A549 (cell line): ENCODE data around the gene KRT79. TPM values are rescaled to one million over a fixed set of nuclear protein-coding genes. Genes with fewer than 3 reads are reported as not detected.

Experiments
- ATAC-seq, 2 experiments: fragments of 200-7000 bp in 1 of 2; fragments of >200 bp in 1 of 2; cut with Nextera tagmentation in 1 of 2; cut with Tn5 transposase in 1 of 2; 3 replicates each; pipeline versions ENCODE4 v1.8.0 to v1.9.1; 2018 to 2020; ENCODE audit warnings: mild to moderate bottlenecking in 1 of 2, moderate library complexity in 1 of 2
- CTCF ChIA-PET: fragments of 300-600 bp; sonication (Branson Sonifier 250); formaldehyde crosslinking; extraction: SDS; loops from one replicate; lab custom pipeline; 2021; ENCODE audit warnings: antibody characterized with exemption, inconsistent platforms; lab: Yijun Ruan, JAX
- POLR2A ChIA-PET: fragments of 350-600 bp; formaldehyde crosslinking; extraction: SDS; loops from one replicate; lab custom pipeline; 2021; ENCODE audit warnings: antibody characterized with exemption, inconsistent platforms; lab: Yijun Ruan, JAX
- DNase-seq, 2 experiments: peaks; one replicate each; pipeline versions ENCODE4 v3.0.0 to v3.0.0-alpha.2; 2011 to 2016; ENCODE audit warnings: low read depth in 1 of 2, low spot score in 1 of 2
- FAIRE-seq: peaks from 2 replicates; lab custom pipeline; 2011; peaks lifted over from hg19 to GRCh38; lab: Jason Lieb, UNC
- H3K27ac ChIP-seq, 2 experiments: fragments of >200 bp; sonication (Bioruptor Twin); formaldehyde crosslinking; 3 replicates each; pipeline ENCODE4 v1.5.1; 2016 to 2017
- H3K4me1 ChIP-seq: fragments of >200 bp; sonication (Bioruptor Twin); formaldehyde crosslinking; 3 replicates; pipeline ENCODE4 v1.6.1; 2016
- H3K4me2 ChIP-seq: fragments of >200 bp; sonication (Bioruptor Twin); formaldehyde crosslinking; 3 replicates; pipeline ENCODE4 v1.6.1; 2016
- H3K4me3 ChIP-seq: fragments of >200 bp; sonication (Bioruptor Twin); formaldehyde crosslinking; 3 replicates; pipeline ENCODE4 v1.5.1; 2016
- H3K9me3 ChIP-seq: fragments of >200 bp; sonication (Bioruptor Twin); formaldehyde crosslinking; 3 replicates; pipeline ENCODE4 v1.6.1; 2016
- CBX2 ChIP-seq: fragments of 200-600 bp; sonication (generic); IDR thresholded peaks from 2 replicates; pipeline ENCODE4 v1.6.1; 2016; ENCODE audit warnings: low read depth, mild to moderate bottlenecking, borderline replicate concordance
- CBX8 ChIP-seq: fragments of 200-600 bp; sonication (generic); IDR thresholded peaks from 2 replicates; pipeline ENCODE4 v1.6.1; 2016
- CEBPB ChIP-seq, 2 experiments: fragments of >200 bp in 1 of 2; sonication (Bioruptor Twin) in 1 of 2; formaldehyde crosslinking in 1 of 2; IDR thresholded peaks; 2 replicates each; pipeline ENCODE4 v1.6.1; 2012 to 2016
- EHMT2 ChIP-seq: fragments of 200-600 bp; sonication (generic); IDR thresholded peaks from 2 replicates; pipeline ENCODE4 v1.6.1; 2016; ENCODE audit warnings: antibody characterized with exemption, low read depth, mild to moderate bottlenecking, moderate library complexity
- ELK1 ChIP-seq: fragments of 150-350 bp; IDR thresholded peaks from 2 replicates; pipeline ENCODE4 v1.6.1; 2014; ENCODE audit warnings: low read depth, mild to moderate bottlenecking, low read length
- HEYL ChIP-seq: fragments of 250-450 bp; sonication (Bioruptor Pico); IDR thresholded peaks from 2 replicates; pipeline ENCODE4 v1.8.0; 2021; ENCODE audit warnings: mild to moderate bottlenecking, moderate library complexity
- HOXA7 ChIP-seq: fragments of 250-450 bp; sonication (Bioruptor Pico); IDR thresholded peaks from 2 replicates; pipeline ENCODE4 v1.5.0; 2020; ENCODE audit warnings: mild to moderate bottlenecking, moderate library complexity
- HOXB13 ChIP-seq: fragments of 250-450 bp; sonication (Bioruptor Pico); IDR thresholded peaks from 2 replicates; pipeline ENCODE4 v1.5.0; 2020; ENCODE audit warnings: low read depth, mild to moderate bottlenecking, moderate library complexity
- HOXB5 ChIP-seq: fragments of 250-450 bp; sonication (Bioruptor Pico); IDR thresholded peaks from 2 replicates; pipeline ENCODE4 v1.5.0; 2020; ENCODE audit warnings: mild to moderate bottlenecking, moderate library complexity
- JUNB ChIP-seq: fragments of >200 bp; sonication (Bioruptor Twin); formaldehyde crosslinking; IDR thresholded peaks from 2 replicates; pipeline ENCODE4 v1.6.1; 2016
- KDM1A ChIP-seq: fragments of 200-600 bp; sonication (generic); IDR thresholded peaks from 2 replicates; pipeline ENCODE4 v1.6.1; 2016; ENCODE audit warnings: low read depth, mild to moderate bottlenecking
- KDM5A ChIP-seq: fragments of 200-600 bp; sonication (generic); IDR thresholded peaks from 2 replicates; pipeline ENCODE4 v1.6.1; 2016; ENCODE audit warnings: antibody characterized with exemption, mild to moderate bottlenecking
- MAFK ChIP-seq: fragments of 450-650 bp; IDR thresholded peaks from 2 replicates; pipeline ENCODE4 v1.6.1; 2014; ENCODE audit not compliant: partially characterized antibody
- NPAS2 ChIP-seq: fragments of 250-450 bp; sonication (Bioruptor Pico); IDR thresholded peaks from 2 replicates; pipeline ENCODE4 v1.8.0; 2022; ENCODE audit warnings: mild to moderate bottlenecking, moderate library complexity, borderline replicate concordance
- PHF8 ChIP-seq: fragments of 200-600 bp; sonication (generic); IDR thresholded peaks from 2 replicates; pipeline ENCODE4 v1.6.1; 2016; ENCODE audit warnings: low read depth, mild to moderate bottlenecking, antibody characterized with exemption, moderate library complexity, borderline replicate concordance
- POLR2AphosphoS2 ChIP-seq: conservative IDR thresholded peaks from 2 replicates; pipeline ENCODE4 v1.6.1; 2012; ENCODE audit warnings: low read length, improper control_type of control experiment, inconsistent platforms
- RCOR1 ChIP-seq: fragments of 150-350 bp; IDR thresholded peaks from 2 replicates; pipeline ENCODE4 v1.6.1; 2014; ENCODE audit warnings: antibody characterized with exemption, low read length, low read depth
- RNF2 ChIP-seq: fragments of 200-600 bp; sonication (generic); IDR thresholded peaks from 2 replicates; pipeline ENCODE4 v1.6.1; 2016; ENCODE audit warnings: low read depth, mild to moderate bottlenecking, antibody characterized with exemption, moderate library complexity, borderline replicate concordance
- SMC3 ChIP-seq: fragments of >200 bp; sonication (Bioruptor Twin); formaldehyde crosslinking; IDR thresholded peaks from 3 replicates; pipeline ENCODE4 v1.6.1; 2018; ENCODE audit warnings: inconsistent platforms
- ZC3H11A ChIP-seq: fragments of 450-650 bp; IDR thresholded peaks from 2 replicates; pipeline ENCODE4 v1.6.1; 2014; ENCODE audit warnings: antibody characterized with exemption, mild to moderate bottlenecking
- ZNF302 ChIP-seq: fragments of 250-450 bp; sonication (Bioruptor Pico); IDR thresholded peaks from 2 replicates; pipeline ENCODE4 v1.9.0; 2021; ENCODE audit warnings: inconsistent platforms, mild to moderate bottlenecking, moderate library complexity
- WGBS: methylation state at CpG from one replicate; pipeline ENCODE4 v1.1.6; 2017; ENCODE audit errors: missing lambda C conversion rate; 5-methylcytosine and 5-hydroxymethylcytosine counted together
- polyA plus RNA-seq, 4 experiments: library from polyadenylated mRNA; depleted of rRNA in 3 of 4; stranded (reverse); fragments of >200 nt; fragmentation: RNase III in 1 of 4; extraction: RNeasy Plus Mini Kit Qiagen cat#74134 plus additional on column Dnase treatment in 1 of 4; gene quantifications; 2 replicates in 3 of 4; 3 replicates in 1 of 4; pipeline ENCODE4 v1.2.3, GENCODE V29; 2011 to 2017
- TF ChIP-seq, protein P1 (sequence below): IDR thresholded peaks from 2 replicates; pipeline ENCODE4 v1.6.1; 2012; ENCODE audit warnings: low read depth, borderline replicate concordance
- TF ChIP-seq, protein P2 (sequence below): fragments of 250-450 bp; sonication (Bioruptor Pico); IDR thresholded peaks from 2 replicates; pipeline ENCODE4 v1.5.0; 2021; ENCODE audit warnings: mild to moderate bottlenecking, moderate library complexity, borderline replicate concordance
- TF ChIP-seq, protein P3 (sequence below): fragments of >200 bp; sonication (Bioruptor Twin); formaldehyde crosslinking; IDR thresholded peaks from 2 replicates; pipeline ENCODE4 v1.6.1; 2016

The KRT79 gene
- polyA plus RNA-seq, 2 of the 4 experiments (the other 2 are of a cell fraction): 0.05 TPM; not detected in 1

GRCh38 chr12:52779914-52780313, 54.2 kb downstream of the KRT79 start:
- H3K4me1 ChIP-seq: no peaks in the 10 kb centered on the region
- CTCF ChIA-PET: interaction anchor here (1.2 to 3.9 kb wide), 5 partner anchors 8 to 80 kb away, joined by 3 to 13 read pairs (median 6); no protein-coding TSS in a partner anchor
- TF ChIP-seq PHF8: no peak
- TF ChIP-seq HOXB5: no peak
- TF ChIP-seq KDM5A: no peak
- TF ChIP-seq, protein P1, sequence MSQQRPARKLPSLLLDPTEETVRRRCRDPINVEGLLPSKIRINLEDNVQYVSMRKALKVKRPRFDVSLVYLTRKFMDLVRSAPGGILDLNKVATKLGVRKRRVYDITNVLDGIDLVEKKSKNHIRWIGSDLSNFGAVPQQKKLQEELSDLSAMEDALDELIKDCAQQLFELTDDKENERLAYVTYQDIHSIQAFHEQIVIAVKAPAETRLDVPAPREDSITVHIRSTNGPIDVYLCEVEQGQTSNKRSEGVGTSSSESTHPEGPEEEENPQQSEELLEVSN: no peak
- no peak for TF ChIP-seq EHMT2
- no peak for TF ChIP-seq RCOR1
- TF ChIP-seq ZNF302: no peak
- no peak for TF ChIP-seq ELK1
- no peak overlapping the region for H3K4me2 ChIP-seq
- POLR2A ChIA-PET: no interaction called here
- WGBS: 88% methylated on average over 6 of the region's 6 CpGs
- ATAC-seq (no peak), DNase-seq (no peak), FAIRE-seq (no peak)
- no peak overlapping the region for H3K4me3 ChIP-seq
- H3K27ac ChIP-seq: no peak overlapping the region
- H3K9me3 ChIP-seq: no peaks in the 10 kb centered on the region

DNA sequence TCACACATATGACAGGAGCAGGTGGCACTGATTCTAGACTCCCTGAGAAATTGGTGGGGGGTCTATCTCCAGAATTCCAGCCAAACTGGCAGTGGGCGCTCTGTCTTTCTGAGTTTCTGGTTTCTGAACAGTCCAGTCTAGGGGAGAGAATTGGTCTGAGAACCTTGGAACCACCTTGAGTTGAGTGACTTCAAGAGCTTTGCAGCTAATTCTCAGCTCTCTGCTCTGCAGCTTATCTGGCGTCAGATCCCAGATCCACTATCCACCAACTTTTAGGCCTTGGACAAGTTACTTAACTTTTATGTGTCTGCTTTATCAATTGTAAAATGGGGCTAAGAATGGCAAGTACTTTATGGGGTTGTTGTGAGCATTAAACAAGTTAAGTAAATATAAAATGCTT, 55.3 kb downstream of the KRT79 start:
- Histone ChIP-seq H3K4me2 (no peak overlapping the region), H3K4me3 (no peak overlapping the region), H3K27ac (no peak overlapping the region), H3K9me3 (no peaks in the 10 kb centered on the region), H3K4me1 (no peaks in the 10 kb centered on the region)
- ChIA-PET POLR2A (no interaction called here), CTCF (interaction anchor here (1.0 to 3.9 kb wide), 6 partner anchors 9 to 125 kb away, joined by 3 to 13 read pairs (median 4); no protein-coding TSS in a partner anchor)
- ATAC-seq (no peak), DNase-seq (no peak), FAIRE-seq (no peak)
- 97% methylated on average over 2 of the region's 2 CpGs for WGBS
- TF ChIP-seq JUNB: no peak
- no peak for TF ChIP-seq ZC3H11A
- TF ChIP-seq PHF8: no peak
- TF ChIP-seq, protein P2, sequence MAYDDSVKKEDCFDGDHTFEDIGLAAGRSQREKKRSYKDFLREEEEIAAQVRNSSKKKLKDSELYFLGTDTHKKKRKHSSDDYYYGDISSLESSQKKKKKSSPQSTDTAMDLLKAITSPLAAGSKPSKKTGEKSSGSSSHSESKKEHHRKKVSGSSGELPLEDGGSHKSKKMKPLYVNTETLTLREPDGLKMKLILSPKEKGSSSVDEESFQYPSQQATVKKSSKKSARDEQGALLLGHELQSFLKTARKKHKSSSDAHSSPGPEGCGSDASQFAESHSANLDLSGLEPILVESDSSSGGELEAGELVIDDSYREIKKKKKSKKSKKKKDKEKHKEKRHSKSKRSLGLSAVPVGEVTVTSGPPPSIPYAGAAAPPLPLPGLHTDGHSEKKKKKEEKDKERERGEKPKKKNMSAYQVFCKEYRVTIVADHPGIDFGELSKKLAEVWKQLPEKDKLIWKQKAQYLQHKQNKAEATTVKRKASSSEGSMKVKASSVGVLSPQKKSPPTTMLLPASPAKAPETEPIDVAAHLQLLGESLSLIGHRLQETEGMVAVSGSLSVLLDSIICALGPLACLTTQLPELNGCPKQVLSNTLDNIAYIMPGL (CRISPR knock-in tag): no peak
- no peak for TF ChIP-seq POLR2AphosphoS2
- TF ChIP-seq, protein P3, sequence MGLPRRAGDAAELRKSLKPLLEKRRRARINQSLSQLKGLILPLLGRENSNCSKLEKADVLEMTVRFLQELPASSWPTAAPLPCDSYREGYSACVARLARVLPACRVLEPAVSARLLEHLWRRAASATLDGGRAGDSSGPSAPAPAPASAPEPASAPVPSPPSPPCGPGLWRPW: no peak
- TF ChIP-seq MAFK: no peak
- no peak for TF ChIP-seq HEYL (CRISPR knock-in tag)
- TF ChIP-seq CBX2: no peak
- TF ChIP-seq SMC3: no peak
- no peak for TF ChIP-seq HOXB13 (CRISPR knock-in tag)
- TF ChIP-seq NPAS2 (CRISPR knock-in tag): no peak

GRCh38 chr12:52777566-52777965, 56.5 kb downstream of the KRT79 start:
- TF ChIP-seq CBX8 (no peak), RNF2 (no peak), KDM1A (no peak), CEBPB (IDR thresholded peaks at IDR 0.05) (no peak), HOXA7 (CRISPR knock-in tag) (no peak)
- Histone ChIP-seq H3K4me1 (no peaks in the 10 kb centered on the region), H3K4me2 (no peak overlapping the region), H3K9me3 (no peaks in the 10 kb centered on the region), H3K27ac (no peak overlapping the region), H3K4me3 (no peak overlapping the region)
- no peak for DNase-seq
- no peak for FAIRE-seq
- 70% methylated on average over 3 of the region's 4 CpGs for WGBS
- ATAC-seq: no peak; a peak in 1 of 6 replicates
- CTCF ChIA-PET: interaction anchor here (1.0 to 2.2 kb wide), 4 partner anchors 15 to 102 kb away, joined by 3 to 7 read pairs (median 4); no protein-coding TSS in a partner anchor
- POLR2A ChIA-PET: no interaction called here
